SKM-1 (cell line): Measurements from ENCODE around the gene PRMT1.
"Not testable (repeated sequence)": the region's sequence is repeated elsewhere in the genome, so short reads cannot be mapped to it uniquely, and the experiment has no call there.

Experiments
- DNase-seq: peaks from one replicate; lab custom pipeline; 2025; ENCODE audit not compliant: unreplicated experiment; lab: John Stamatoyannopoulos, UW

The PRMT1 gene

GRCh38 chr19:49718511-49718910 lies 41.4 kb downstream of the PRMT1 start:
- no peak for DNase-seq

DNA sequence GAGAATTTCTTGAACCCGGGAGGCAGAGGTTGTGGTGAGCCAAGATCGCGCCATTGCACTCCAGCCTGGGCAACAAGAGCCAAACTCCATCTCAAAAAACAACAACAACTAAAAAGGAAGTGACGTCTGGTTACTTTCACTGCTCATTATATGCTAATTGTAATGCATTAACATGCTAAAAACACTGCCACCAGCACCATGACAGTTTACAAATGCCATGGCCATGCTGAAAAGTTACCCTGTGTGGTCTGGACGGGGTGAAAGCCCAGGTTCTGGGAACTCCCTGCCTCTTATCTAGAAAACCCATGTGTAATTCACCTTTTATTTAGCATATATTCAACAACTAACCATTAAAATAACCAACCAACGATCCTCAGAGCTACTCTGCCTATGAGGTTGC lies 41.9 kb downstream of the PRMT1 start:
- DNase-seq, result no peak

DNA sequence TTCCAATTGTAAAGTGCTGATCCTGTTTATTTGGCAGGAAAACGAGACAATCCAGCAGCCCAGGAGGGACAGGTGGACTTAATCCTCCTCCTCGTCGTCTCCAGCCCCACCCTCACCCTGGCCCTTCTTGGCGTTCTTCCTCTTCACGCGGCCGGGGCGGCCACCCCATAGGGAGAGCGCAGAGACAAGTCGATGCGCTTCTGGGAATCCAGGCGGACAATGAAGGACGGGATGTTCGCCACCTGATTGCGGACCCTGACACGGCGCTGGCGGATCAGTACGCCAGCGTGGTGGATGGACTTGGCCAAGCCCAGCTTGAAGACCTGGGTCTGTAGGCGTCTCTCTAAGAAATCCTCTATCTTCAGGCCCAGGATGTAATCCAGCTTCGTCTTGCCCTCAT lies 42.3 kb downstream of the PRMT1 start:
- not testable (repeated sequence) for DNase-seq

DNA sequence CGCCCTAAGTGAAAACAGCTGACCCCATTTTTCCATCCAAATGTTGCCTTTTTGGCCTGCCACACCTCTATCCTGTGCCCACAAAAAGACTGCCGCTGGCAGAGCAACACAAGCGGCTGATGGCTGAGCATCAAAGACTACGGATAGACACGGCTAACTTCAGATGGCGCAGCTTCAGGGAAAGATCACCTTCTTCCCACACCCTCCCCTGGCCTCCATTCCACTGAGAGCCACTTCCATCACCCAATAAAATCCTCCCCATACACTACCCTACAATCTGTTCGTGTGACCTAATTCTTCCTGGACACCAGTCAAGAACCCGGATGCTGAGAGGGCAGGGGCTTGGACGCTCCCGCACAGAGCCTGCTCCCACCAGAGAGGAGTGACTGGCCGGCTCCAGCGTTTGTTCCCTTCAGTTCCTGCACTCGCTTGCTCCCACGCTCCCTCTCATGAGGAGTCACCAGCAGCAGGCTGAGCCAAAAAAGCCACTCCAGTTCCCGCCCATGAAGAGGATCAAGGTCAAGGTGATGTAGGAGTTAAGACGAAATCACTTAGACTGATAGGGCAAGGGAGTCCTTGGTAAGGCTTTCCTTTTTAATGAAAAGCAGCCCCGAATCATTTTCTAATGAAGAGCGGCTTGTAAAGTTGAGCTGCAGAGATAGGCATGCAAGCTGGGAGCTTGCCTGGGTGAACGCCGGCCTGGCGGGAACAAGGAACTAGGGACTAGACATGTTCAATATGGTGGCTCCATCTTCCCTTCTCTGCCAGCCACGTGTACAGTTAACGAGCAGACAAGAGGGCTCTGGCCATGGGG lies 50.4 kb downstream of the PRMT1 start:
- no peak for DNase-seq

- DNase-seq, result no peak
These were observed 53.1 kb downstream of the PRMT1 start for GRCh38 chr19:49730166-49730565.
